IPS DF 6.9 (cell line): ENCODE results near the gene WDR45B.
"Not testable (repeated sequence)": the region's sequence is repeated elsewhere in the genome, so short reads cannot be mapped to it uniquely, and the experiment has no call there.

Experiments
- DNase-seq: peaks from one replicate; pipeline ENCODE4 v3.0.0-alpha.2; 2013; ENCODE audit warnings: low read depth, low spot score
- H3K27ac ChIP-seq: one replicate; pipeline ENCODE4 v1.5.1; 2013; ENCODE audit warnings: low read length, control low read depth
- H3K27me3 ChIP-seq: 2 replicates; pipeline ENCODE4 v1.6.1; 2013; ENCODE audit warnings: mild to moderate bottlenecking, low read length; ENCODE audit not compliant: control insufficient read depth, insufficient read depth
- H3K36me3 ChIP-seq: 2 replicates; pipeline ENCODE4 v1.6.1; 2013; ENCODE audit warnings: low read length; ENCODE audit not compliant: control insufficient read depth, insufficient read depth
- H3K4me1 ChIP-seq: 2 replicates; pipeline ENCODE4 v1.6.1; 2013; ENCODE audit warnings: low read length; ENCODE audit not compliant: control insufficient read depth, insufficient read depth
- H3K4me3 ChIP-seq: 2 replicates; pipeline ENCODE4 v1.5.1; 2013; ENCODE audit warnings: mild to moderate bottlenecking, low read length
- H3K9me3 ChIP-seq: 2 replicates; pipeline ENCODE4 v1.6.1; 2013; ENCODE audit warnings: low read length, inconsistent platforms; ENCODE audit not compliant: control insufficient read depth, insufficient read depth
- WGBS: extraction: QIAGEN DNeasy Blood & Tissue Kit; methylation state at CpG from one replicate; pipeline ENCODE4 v1.1.7; 2013; ENCODE audit warnings: mixed read lengths, missing lambda C conversion rate; ENCODE audit not compliant: insufficient read length, insufficient coverage; 5-methylcytosine and 5-hydroxymethylcytosine counted together

Gene WDR45B

GRCh38 chr17:82657926-82658325 is 9.7 kb upstream of the WDR45B start:
- H3K27ac ChIP-seq, result no peak overlapping the region
- no peak overlapping the region for H3K4me3 ChIP-seq
- no CpG with 5 or more reads among the region's 19 CpGs for WGBS
- H3K27me3 ChIP-seq, result no peaks in the 10 kb centered on the region
- no peaks in the 10 kb centered on the region; the same call in 1 of the 2 replicates for H3K36me3 ChIP-seq
- H3K4me1 ChIP-seq, result no peaks in the 10 kb centered on the region; the same call in 1 of the 2 replicates
- no peak for DNase-seq
- H3K9me3 ChIP-seq, result no peaks in the 10 kb centered on the region

- Histone ChIP-seq H3K4me1 (no peaks in the 10 kb centered on the region; the same call in 1 of the 2 replicates), H3K36me3 (no peaks in the 10 kb centered on the region; the same call in 1 of the 2 replicates), H3K4me3 (no peak overlapping the region), H3K27ac (no peak overlapping the region), H3K27me3 (no peaks in the 10 kb centered on the region), H3K9me3 (no peaks in the 10 kb centered on the region)
- WGBS, result no CpG with 5 or more reads among the region's 16 CpGs
- no peak for DNase-seq
Observed at GRCh38 chr17:82656266-82656665, 8.0 kb upstream of the WDR45B start.

- Histone ChIP-seq H3K4me3 (no peak overlapping the region), H3K27me3 (no peaks in the 10 kb centered on the region), H3K9me3 (no peaks in the 10 kb centered on the region), H3K36me3 (no peaks in the 10 kb centered on the region; the same call in 1 of the 2 replicates), H3K4me1 (no peaks in the 10 kb centered on the region; the same call in 1 of the 2 replicates), H3K27ac (no peak overlapping the region)
- no peak for DNase-seq
- WGBS, result no CpG with 5 or more reads among the region's 13 CpGs
Observed at GRCh38 chr17:82655523-82655922, 7.3 kb upstream of the WDR45B start.

GRCh38 chr17:82655038-82655479 is 6.8 kb upstream of the WDR45B start:
- Histone ChIP-seq H3K9me3 (no peaks in the 10 kb centered on the region), H3K4me3 (no peak overlapping the region), H3K27me3 (no peaks in the 10 kb centered on the region), H3K27ac (no peak overlapping the region), H3K4me1 (no peaks in the 10 kb centered on the region), H3K36me3 (no peaks in the 10 kb centered on the region; the same call in 1 of the 2 replicates)
- no peak for DNase-seq
- WGBS, result no CpG with 5 or more reads among the region's 15 CpGs

- no CpG with 5 or more reads among the region's 6 CpGs for WGBS
- DNase-seq, H3K4me1 ChIP-seq, H3K9me3 ChIP-seq, H3K36me3 ChIP-seq, H3K27me3 ChIP-seq, H3K27ac ChIP-seq, H3K4me3 ChIP-seq: not testable (repeated sequence)
Observed at GRCh38 chr17:82654611-82655010, 6.4 kb upstream of the WDR45B start.

- H3K9me3 ChIP-seq, result no peaks in the 10 kb centered on the region
- no CpG with 5 or more reads among the region's 30 CpGs for WGBS
- H3K27ac ChIP-seq, result no peak overlapping the region
Observed at GRCh38 chr17:82653651-82654528, 5.6 kb upstream of the WDR45B start.

GRCh38 chr17:82650723-82651122 is 2.5 kb upstream of the WDR45B start:
- Histone ChIP-seq H3K27me3 (no peaks in the 10 kb centered on the region), H3K4me1 (no peaks in the 10 kb centered on the region), H3K4me3 (no peak overlapping the region), H3K9me3 (no peaks in the 10 kb centered on the region), H3K27ac (no peak overlapping the region), H3K36me3 (no peaks in the 10 kb centered on the region)
- DNase-seq, result no peak
- no CpG with 5 or more reads among the region's 10 CpGs for WGBS

More at GRCh38 chr17:82653651-82654528, 5.6 kb upstream of the WDR45B start:
- H3K36me3 ChIP-seq, result no peaks in the 10 kb centered on the region
- H3K4me3 ChIP-seq, result no peak overlapping the region
- no peaks in the 10 kb centered on the region for H3K27me3 ChIP-seq
- no peaks in the 10 kb centered on the region for H3K4me1 ChIP-seq
- no peak for DNase-seq

GRCh38 chr17:82649501-82650261 is 1.4 kb upstream of the WDR45B start:
- H3K4me3 ChIP-seq, result no peak overlapping the region
- no peaks in the 10 kb centered on the region for H3K4me1 ChIP-seq
- no peak for DNase-seq
- H3K27ac ChIP-seq, result no peak overlapping the region
- H3K36me3 ChIP-seq, result no peaks in the 10 kb centered on the region
- no peaks in the 10 kb centered on the region for H3K27me3 ChIP-seq
- no CpG with 5 or more reads among the region's 22 CpGs for WGBS
- no peaks in the 10 kb centered on the region for H3K9me3 ChIP-seq

- no peak for DNase-seq
- Histone ChIP-seq H3K9me3 (no peaks in the 10 kb centered on the region), H3K4me3 (peak overlapping the region; percentile 41; the same call in 1 of the 2 replicates), H3K4me1 (no peaks in the 10 kb centered on the region), H3K27me3 (no peaks in the 10 kb centered on the region), H3K27ac (no peak overlapping the region), H3K36me3 (peaks cover 5% of the 10 kb centered on the region; the same call in 1 of the 2 replicates)
- WGBS, result no CpG with 5 or more reads among the region's 37 CpGs
Observed at GRCh38 chr17:82648742-82649331, 593 bp upstream of the WDR45B start.

- H3K9me3 ChIP-seq, result no peaks in the 10 kb centered on the region
- H3K4me1 ChIP-seq, result no peaks in the 10 kb centered on the region
- H3K4me3 ChIP-seq, result peak overlapping the region; percentile 96
- H3K27me3 ChIP-seq, result no peaks in the 10 kb centered on the region
- DNase-seq, result no peak
- peaks cover 10% of the 10 kb centered on the region; the same call in 1 of the 2 replicates for H3K36me3 ChIP-seq
- WGBS, result no CpG with 5 or more reads among the region's 54 CpGs
- H3K27ac ChIP-seq, result no peak overlapping the region
Observed at GRCh38 chr17:82647593-82648164, 565 bp downstream of the WDR45B start.
